ENCODE measurements around the gene PTBP1. TPM values are rescaled to one million over a fixed set of nuclear protein-coding genes. Genes with fewer than 3 reads are reported as not detected.

Gene PTBP1
- total RNA-seq, 1 donor from 2014 or later: 386 TPM

DNA sequence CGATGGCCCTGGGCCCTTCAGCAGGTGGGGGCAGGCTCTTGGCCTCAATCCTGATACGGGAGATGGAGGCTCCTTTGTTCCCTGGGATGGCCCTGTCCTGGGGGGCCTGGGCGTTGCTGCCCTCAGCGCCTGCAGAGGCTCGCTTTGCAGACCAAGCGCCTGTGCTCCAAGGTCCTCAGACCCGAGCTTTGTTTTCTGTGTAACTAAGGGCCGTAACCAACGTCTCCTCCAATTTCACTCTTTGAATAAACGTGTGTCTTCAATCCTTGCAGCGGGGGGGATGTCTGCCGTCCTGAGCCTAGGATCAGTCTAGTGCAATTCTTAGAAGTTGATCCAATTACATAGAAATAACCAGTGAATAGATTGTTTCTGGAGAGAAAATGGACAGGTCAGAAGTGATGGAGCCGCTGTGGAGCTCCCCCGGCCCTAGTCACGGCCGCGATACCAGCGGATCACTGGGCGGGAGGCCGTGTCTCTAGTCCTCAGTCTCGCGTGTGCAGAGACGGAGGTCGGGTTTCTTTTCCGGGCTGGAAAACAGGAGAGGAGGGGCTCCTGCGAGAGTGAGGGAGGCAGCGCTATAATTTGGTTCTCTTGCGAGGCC is 5.3 kb downstream of the PTBP1 start:
- Histone ChIP-seq H3K4me3 (ENCODE audit: insufficient read depth, low read depth, low read length) (peak overlapping the region; percentile 57), H3K4me1 (ENCODE audit: insufficient read depth, low read length) (peaks cover 37% of the 10 kb centered on the region), H3K27ac (ENCODE audit: low read depth, low read length) (peak overlapping the region; percentile 37), H3K9me3 (ENCODE audit: insufficient read depth, low read depth, low read length) (no peaks in the 10 kb centered on the region), H3K27me3 (ENCODE audit: insufficient read depth, low read length) (no peaks in the 10 kb centered on the region), H3K79me2 (ENCODE audit: insufficient read depth, low read length) (peaks cover 98% of the 10 kb centered on the region), H4K20me1 (ENCODE audit: insufficient read depth, low read length) (peaks cover 97% of the 10 kb centered on the region), H2AFZ (ENCODE audit: low read depth, low read length) (no peak overlapping the region), H3K9ac (ENCODE audit: low read length) (peak overlapping the region; percentile 66), H3K36me3 (ENCODE audit: insufficient read depth, low read length) (peaks cover 34% of the 10 kb centered on the region), H3K4me2 (ENCODE audit: low read length) (peak overlapping the region; percentile 91)
- TF ChIP-seq, protein P1, sequence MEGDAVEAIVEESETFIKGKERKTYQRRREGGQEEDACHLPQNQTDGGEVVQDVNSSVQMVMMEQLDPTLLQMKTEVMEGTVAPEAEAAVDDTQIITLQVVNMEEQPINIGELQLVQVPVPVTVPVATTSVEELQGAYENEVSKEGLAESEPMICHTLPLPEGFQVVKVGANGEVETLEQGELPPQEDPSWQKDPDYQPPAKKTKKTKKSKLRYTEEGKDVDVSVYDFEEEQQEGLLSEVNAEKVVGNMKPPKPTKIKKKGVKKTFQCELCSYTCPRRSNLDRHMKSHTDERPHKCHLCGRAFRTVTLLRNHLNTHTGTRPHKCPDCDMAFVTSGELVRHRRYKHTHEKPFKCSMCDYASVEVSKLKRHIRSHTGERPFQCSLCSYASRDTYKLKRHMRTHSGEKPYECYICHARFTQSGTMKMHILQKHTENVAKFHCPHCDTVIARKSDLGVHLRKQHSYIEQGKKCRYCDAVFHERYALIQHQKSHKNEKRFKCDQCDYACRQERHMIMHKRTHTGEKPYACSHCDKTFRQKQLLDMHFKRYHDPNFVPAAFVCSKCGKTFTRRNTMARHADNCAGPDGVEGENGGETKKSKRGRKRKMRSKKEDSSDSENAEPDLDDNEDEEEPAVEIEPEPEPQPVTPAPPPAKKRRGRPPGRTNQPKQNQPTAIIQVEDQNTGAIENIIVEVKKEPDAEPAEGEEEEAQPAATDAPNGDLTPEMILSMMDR (IDR thresholded peaks at IDR 0.05; ENCODE audit: insufficient read depth, low read depth, low read length): no peak
- no peak for TF ChIP-seq EZH2 (IDR thresholded peaks at IDR 0.05; ENCODE audit: insufficient read depth, low read length)
- Mint-ChIP-seq H3K9me3 (ENCODE audit: unreplicated experiment) (no peaks in the 10 kb centered on the region), H3K27ac (ENCODE audit: unreplicated experiment) (peak overlapping the region; percentile 44), H3K36me3 (ENCODE audit: low read depth, unreplicated experiment) (peaks cover 13% of the 10 kb centered on the region), H3K27me3 (ENCODE audit: low read depth, unreplicated experiment) (no peaks in the 10 kb centered on the region), H3K4me1 (ENCODE audit: low read depth, unreplicated experiment) (peaks cover 19% of the 10 kb centered on the region), H3K4me3 (ENCODE audit: unreplicated experiment) (no peak overlapping the region)
- DNase-seq (ENCODE audit: low read depth) (no peak), FAIRE-seq (no peak)

DNA sequence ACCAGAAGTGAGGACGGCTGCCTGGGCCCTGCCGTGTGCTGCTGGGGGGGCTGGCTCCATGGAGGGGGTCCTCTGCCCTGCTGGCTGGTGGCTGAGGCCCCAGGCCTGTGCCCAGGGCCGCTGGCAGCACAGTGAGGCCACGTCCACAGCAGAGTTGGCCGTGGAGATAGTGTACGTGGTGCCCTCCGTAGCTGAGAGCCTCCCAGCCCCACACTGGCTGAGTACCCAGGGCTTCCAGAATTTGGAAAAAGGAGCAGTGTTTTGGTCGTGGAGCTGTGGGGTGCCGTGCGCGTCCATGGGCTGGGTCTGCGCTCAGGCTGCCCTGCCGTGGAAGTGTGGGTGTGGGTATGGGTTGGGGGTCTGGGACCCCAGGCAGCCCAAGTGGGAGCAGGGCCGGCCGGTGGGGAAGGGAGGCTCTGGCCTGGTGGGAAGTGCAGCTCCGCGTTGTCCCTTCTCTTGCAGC is 5.9 kb downstream of the PTBP1 start:
- no peak overlapping the region for H3K4me3 ChIP-seq (ENCODE audit: insufficient read depth, low read depth, low read length)
- no peak for FAIRE-seq
- no peak overlapping the region for H3K27ac ChIP-seq (ENCODE audit: low read depth, low read length)
- no peaks in the 10 kb centered on the region for H3K27me3 Mint-ChIP-seq (ENCODE audit: low read depth, unreplicated experiment)
- no peak overlapping the region for H3K4me3 Mint-ChIP-seq (ENCODE audit: unreplicated experiment)
- peaks cover 15% of the 10 kb centered on the region for H3K36me3 Mint-ChIP-seq (ENCODE audit: low read depth, unreplicated experiment)
- peak overlapping the region; percentile 12 for H3K27ac Mint-ChIP-seq (ENCODE audit: unreplicated experiment)
- TF ChIP-seq EZH2 (IDR thresholded peaks at IDR 0.05; ENCODE audit: insufficient read depth, low read length): no peak
- TF ChIP-seq, protein P1 (IDR thresholded peaks at IDR 0.05; ENCODE audit: insufficient read depth, low read depth, low read length): no peak
- H3K36me3 ChIP-seq (ENCODE audit: insufficient read depth, low read length): peaks cover 38% of the 10 kb centered on the region
- no peaks in the 10 kb centered on the region for H3K9me3 Mint-ChIP-seq (ENCODE audit: unreplicated experiment)
- H4K20me1 ChIP-seq (ENCODE audit: insufficient read depth, low read length): peaks cover 99% of the 10 kb centered on the region
- no peaks in the 10 kb centered on the region for H3K27me3 ChIP-seq (ENCODE audit: insufficient read depth, low read length)
- H3K4me1 Mint-ChIP-seq (ENCODE audit: low read depth, unreplicated experiment): peaks cover 19% of the 10 kb centered on the region
- peak overlapping the region; percentile 91 for H3K4me2 ChIP-seq (ENCODE audit: low read length)
- H3K9ac ChIP-seq (ENCODE audit: low read length): peak overlapping the region; percentile 66
- H2AFZ ChIP-seq (ENCODE audit: low read depth, low read length): no peak overlapping the region
- no peak for DNase-seq (ENCODE audit: low read depth)
- H3K79me2 ChIP-seq (ENCODE audit: insufficient read depth, low read length): peaks cover 100% of the 10 kb centered on the region
- H3K9me3 ChIP-seq (ENCODE audit: insufficient read depth, low read depth, low read length): no peaks in the 10 kb centered on the region
- H3K4me1 ChIP-seq (ENCODE audit: insufficient read depth, low read length): peaks cover 37% of the 10 kb centered on the region

Data from astrocyte (in vitro differentiated cells and primary cell).